Liver (tissue), 9 donors: ENCODE results near the gene P2RY14. TPM values are rescaled to one million over a fixed set of nuclear protein-coding genes. Genes with fewer than 3 reads are reported as not detected.

ENCODE experiments used
- DNase-seq: peaks from one replicate; pipeline ENCODE4 v3.0.0-alpha.2; 2017; ENCODE audit warnings: low spot score
- H3K27ac ChIP-seq, 2 donors: one replicate each; pipeline ENCODE4 v1.7.0; 2013; ENCODE audit warnings: inconsistent platforms in 2 of 2, low read length in 2 of 2, control low read depth in 1 of 2, low read depth in 1 of 2, mild to moderate bottlenecking in 1 of 2
- H3K27me3 ChIP-seq, 4 donors: one replicate each; pipeline versions ENCODE4 v1.6.1 to v1.7.0; 2013; ENCODE audit warnings: low read length in 3 of 4, inconsistent platforms in 1 of 4, mild to moderate bottlenecking in 1 of 4, moderate library complexity in 1 of 4; ENCODE audit not compliant: control insufficient read depth in 4 of 4, insufficient read depth in 4 of 4
- H3K36me3 ChIP-seq, 4 donors: one replicate each; pipeline versions ENCODE4 v1.6.1 to v1.7.0; 2013; ENCODE audit warnings: low read length in 3 of 4, mild to moderate bottlenecking in 3 of 4, low read depth in 1 of 4, moderate library complexity in 1 of 4; ENCODE audit not compliant: control insufficient read depth in 4 of 4, insufficient read depth in 3 of 4
- H3K4me1 ChIP-seq, 4 donors: one replicate each; pipeline versions ENCODE4 v1.6.1 to v1.7.0; 2013; ENCODE audit warnings: low read length in 3 of 4, mild to moderate bottlenecking in 3 of 4, moderate library complexity in 1 of 4; ENCODE audit not compliant: control insufficient read depth in 4 of 4, insufficient read depth in 4 of 4
- H3K4me3 ChIP-seq, 3 donors: one replicate each; pipeline versions ENCODE4 v1.6.1 to v1.7.0; 2013; ENCODE audit warnings: low read length in 3 of 3, control low read depth in 1 of 3, low read depth in 1 of 3, mild to moderate bottlenecking in 1 of 3
- H3K9ac ChIP-seq, 2 donors: one replicate each; pipeline ENCODE4 v1.7.0; 2013; ENCODE audit warnings: low read length in 2 of 2, mild to moderate bottlenecking in 2 of 2, moderate library complexity in 2 of 2, control low read depth in 1 of 2, low read depth in 1 of 2
- H3K9me3 ChIP-seq, 4 donors: one replicate each; pipeline versions ENCODE4 v1.6.1 to v1.7.0; 2013; ENCODE audit warnings: low read length in 3 of 4; ENCODE audit not compliant: control insufficient read depth in 4 of 4
- ATF3 ChIP-seq: IDR thresholded peaks from 2 replicates; pipeline ENCODE4 v1.6.1; 2016; ENCODE audit warnings: antibody characterized with exemption
- CTCF ChIP-seq: fragments of 150-350 bp; IDR thresholded peaks from 2 replicates; pipeline ENCODE4 v1.5.1; 2017; ENCODE audit warnings: improper control_type of control experiment, low read depth, low read length; ENCODE audit not compliant: missing input control
- EGR1 ChIP-seq, 2 donors: IDR thresholded peaks; 2 replicates each; pipeline ENCODE4 v1.6.1; 2016 to 2018; ENCODE audit warnings: antibody characterized with exemption in 2 of 2, low read depth in 2 of 2
- FOXA1 ChIP-seq: IDR thresholded peaks from 2 replicates; pipeline ENCODE4 v1.6.1; 2016; ENCODE audit warnings: antibody characterized with exemption
- FOXA2 ChIP-seq: IDR thresholded peaks from 2 replicates; pipeline ENCODE4 v1.6.1; 2016; ENCODE audit warnings: antibody characterized with exemption
- GABPA ChIP-seq, 2 donors: IDR thresholded peaks in 1 of 2; conservative IDR thresholded peaks in 1 of 2; 2 replicates each; pipeline ENCODE4 v1.6.1; 2016; ENCODE audit warnings: antibody characterized with exemption in 2 of 2, mild to moderate bottlenecking in 1 of 2, moderate library complexity in 1 of 2
- HNF4A ChIP-seq, 2 donors: conservative IDR thresholded peaks; 2 replicates each; pipeline ENCODE4 v1.6.1; 2016; ENCODE audit warnings: antibody characterized with exemption in 2 of 2, mild to moderate bottlenecking in 2 of 2
- HNF4G ChIP-seq: IDR thresholded peaks from 2 replicates; pipeline ENCODE4 v1.6.1; 2016; ENCODE audit warnings: antibody characterized with exemption
- JUND ChIP-seq, 2 donors: IDR thresholded peaks; 2 replicates each; pipeline ENCODE4 v1.6.1; 2016; ENCODE audit warnings: antibody characterized with exemption in 2 of 2
- NR2F2 ChIP-seq: IDR thresholded peaks from 2 replicates; pipeline ENCODE4 v1.6.1; 2016; ENCODE audit warnings: antibody characterized with exemption
- RAD21 ChIP-seq, 2 donors: IDR thresholded peaks; 2 replicates each; pipeline ENCODE4 v1.6.1; 2016; ENCODE audit warnings: antibody characterized with exemption in 2 of 2, mild to moderate bottlenecking in 2 of 2
- RXRA ChIP-seq, 2 donors: IDR thresholded peaks; 2 replicates each; pipeline ENCODE4 v1.6.1; 2017 to 2018; ENCODE audit warnings: antibody characterized with exemption in 2 of 2, mild to moderate bottlenecking in 1 of 2
- SP1 ChIP-seq: IDR thresholded peaks from 2 replicates; pipeline ENCODE4 v1.6.1; 2018; ENCODE audit warnings: antibody characterized with exemption, mild to moderate bottlenecking
- TAF1 ChIP-seq: conservative IDR thresholded peaks from 2 replicates; pipeline ENCODE4 v1.6.1; 2016; ENCODE audit warnings: antibody characterized with exemption, mild to moderate bottlenecking
- YY1 ChIP-seq: IDR thresholded peaks from 2 replicates; pipeline ENCODE4 v1.6.1; 2016; ENCODE audit warnings: antibody characterized with exemption, mild to moderate bottlenecking
- WGBS: extraction: QIAGEN DNeasy Blood & Tissue Kit; methylation state at CpG from one replicate; pipeline ENCODE4 v1.1.7; 2013; 5-methylcytosine and 5-hydroxymethylcytosine counted together
- polyA plus RNA-seq, 2 donors: library from polyadenylated mRNA; stranded (reverse) in 1 of 2; unstranded in 1 of 2; fragments of 200-250 nt in 1 of 2; fragments of >200 nt in 1 of 2; fragmentation: Nextera tagmentation in 1 of 2; extraction: Ambion mirVana in 1 of 2; gene quantifications; one replicate each; pipeline versions ENCODE4 v1.2.1 to v1.2.3, GENCODE V29; 2013 to 2015
- total RNA-seq, 2 donors: library from RNA; depleted of rRNA; stranded (reverse); fragments of >200 nt; gene quantifications; one replicate each; pipeline ENCODE4 v1.2.3, GENCODE V29; 2014
- TF ChIP-seq, protein P1 (sequence below): IDR thresholded peaks from 2 replicates; pipeline ENCODE4 v1.6.1; 2016; ENCODE audit warnings: antibody characterized with exemption, mild to moderate bottlenecking
- donor health status: healthy.
- donor health status: healthy.
- donor health status: healthy.
- donor health status: healthy.
- donor health status: healthy.

Gene P2RY14
- total and polyA plus RNA-seq, 4 donors, result 0.10 to 0.37 (median 0.22) TPM

DNA sequence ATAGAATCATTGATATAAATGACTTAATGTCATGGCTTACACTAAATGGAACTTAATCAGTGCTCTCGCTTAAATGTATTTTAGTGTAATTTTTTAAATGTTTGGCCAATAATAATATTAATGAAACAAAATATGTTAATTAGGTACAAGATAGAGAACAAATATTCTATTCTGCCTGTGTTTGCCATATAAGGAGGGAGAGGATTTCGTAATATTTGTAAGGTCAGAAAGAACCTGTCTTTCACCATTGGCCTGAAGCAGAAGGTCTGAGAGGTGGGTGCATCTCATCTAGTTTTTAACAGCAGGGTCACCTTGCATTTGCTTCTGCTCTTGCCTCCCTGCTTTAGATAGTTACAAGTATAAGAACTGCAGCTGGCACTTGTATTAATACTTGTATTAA, 35.8 kb upstream of the P2RY14 start:
- Histone ChIP-seq H3K9ac (no peak overlapping the region), H3K9me3 (no peaks in the 10 kb centered on the region), H3K4me1 (no peaks in the 10 kb centered on the region), H3K36me3 (no peaks in the 10 kb centered on the region), H3K27ac (no peak overlapping the region), H3K4me3 (no peak overlapping the region), H3K27me3 (no peaks in the 10 kb centered on the region)
- TF ChIP-seq GABPA (IDR thresholded peaks at IDR 0.05 in 1 of 2, conservative IDR thresholded peaks at IDR 0.05 in 1 of 2), result no peak
- TF ChIP-seq YY1, result no peak
- no peak for TF ChIP-seq CTCF
- TF ChIP-seq HNF4A (conservative IDR thresholded peaks at IDR 0.05), result no peak
- no peak for TF ChIP-seq RXRA (IDR thresholded peaks at IDR 0.05)
- no peak for TF ChIP-seq JUND (IDR thresholded peaks at IDR 0.05)
- no peak for TF ChIP-seq HNF4G
- TF ChIP-seq SP1, result no peak
- TF ChIP-seq, protein P1, sequence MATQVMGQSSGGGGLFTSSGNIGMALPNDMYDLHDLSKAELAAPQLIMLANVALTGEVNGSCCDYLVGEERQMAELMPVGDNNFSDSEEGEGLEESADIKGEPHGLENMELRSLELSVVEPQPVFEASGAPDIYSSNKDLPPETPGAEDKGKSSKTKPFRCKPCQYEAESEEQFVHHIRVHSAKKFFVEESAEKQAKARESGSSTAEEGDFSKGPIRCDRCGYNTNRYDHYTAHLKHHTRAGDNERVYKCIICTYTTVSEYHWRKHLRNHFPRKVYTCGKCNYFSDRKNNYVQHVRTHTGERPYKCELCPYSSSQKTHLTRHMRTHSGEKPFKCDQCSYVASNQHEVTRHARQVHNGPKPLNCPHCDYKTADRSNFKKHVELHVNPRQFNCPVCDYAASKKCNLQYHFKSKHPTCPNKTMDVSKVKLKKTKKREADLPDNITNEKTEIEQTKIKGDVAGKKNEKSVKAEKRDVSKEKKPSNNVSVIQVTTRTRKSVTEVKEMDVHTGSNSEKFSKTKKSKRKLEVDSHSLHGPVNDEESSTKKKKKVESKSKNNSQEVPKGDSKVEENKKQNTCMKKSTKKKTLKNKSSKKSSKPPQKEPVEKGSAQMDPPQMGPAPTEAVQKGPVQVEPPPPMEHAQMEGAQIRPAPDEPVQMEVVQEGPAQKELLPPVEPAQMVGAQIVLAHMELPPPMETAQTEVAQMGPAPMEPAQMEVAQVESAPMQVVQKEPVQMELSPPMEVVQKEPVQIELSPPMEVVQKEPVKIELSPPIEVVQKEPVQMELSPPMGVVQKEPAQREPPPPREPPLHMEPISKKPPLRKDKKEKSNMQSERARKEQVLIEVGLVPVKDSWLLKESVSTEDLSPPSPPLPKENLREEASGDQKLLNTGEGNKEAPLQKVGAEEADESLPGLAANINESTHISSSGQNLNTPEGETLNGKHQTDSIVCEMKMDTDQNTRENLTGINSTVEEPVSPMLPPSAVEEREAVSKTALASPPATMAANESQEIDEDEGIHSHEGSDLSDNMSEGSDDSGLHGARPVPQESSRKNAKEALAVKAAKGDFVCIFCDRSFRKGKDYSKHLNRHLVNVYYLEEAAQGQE, result no peak
- TF ChIP-seq EGR1 (IDR thresholded peaks at IDR 0.05; ENCODE audit: low read depth in 2 of 2), result no peak
- TF ChIP-seq RAD21 (IDR thresholded peaks at IDR 0.05), result no peak
- no peak for TF ChIP-seq FOXA1
- TF ChIP-seq ATF3, result no peak
- TF ChIP-seq FOXA2, result no peak
- no peak for TF ChIP-seq NR2F2
- WGBS, result 99% methylated on average over 2 of the region's 2 CpGs
- DNase-seq, result no peak

- TF ChIP-seq ATF3, result no peak
- no peak for TF ChIP-seq EGR1 (IDR thresholded peaks at IDR 0.05; ENCODE audit: low read depth in 2 of 2)
- no peak for TF ChIP-seq FOXA2
- TF ChIP-seq TAF1, result no peak
- no peak for TF ChIP-seq RXRA (IDR thresholded peaks at IDR 0.05)
- Histone ChIP-seq H3K36me3 (no peaks in the 10 kb centered on the region), H3K4me1 (no peaks in the 10 kb centered on the region), H3K4me3 (no peak overlapping the region), H3K9me3 (no peaks in the 10 kb centered on the region), H3K27ac (no peak overlapping the region), H3K9ac (no peak overlapping the region), H3K27me3 (no peaks in the 10 kb centered on the region)
- WGBS, result 86% methylated on average over 3 of the region's 3 CpGs
- DNase-seq, result no peak
Measured at GRCh38 chr3:151312972-151313371, 34.6 kb upstream of the P2RY14 start.
